Osteoblast (primary cell): Measurements from ENCODE around the gene RAD51B. TPM values are rescaled to one million over a fixed set of nuclear protein-coding genes. Genes with fewer than 3 reads are reported as not detected.

Experiments
- DNase-seq: peaks from one replicate; pipeline ENCODE4 v3.0.0; 2011; ENCODE audit warnings: low spot score, mixed read lengths; ENCODE audit not compliant: insufficient read length; ENCODE audit errors: missing footprints
- H2AFZ ChIP-seq: 2 replicates; pipeline ENCODE4 v1.6.0; 2011; ENCODE audit warnings: mild to moderate bottlenecking, low read length
- H3K27ac ChIP-seq: 2 replicates; pipeline ENCODE4 v1.5.1; 2011; ENCODE audit warnings: mild to moderate bottlenecking, low read depth, low read length, moderate library complexity
- H3K27me3 ChIP-seq: 2 replicates; pipeline ENCODE4 v1.6.0; 2012; ENCODE audit warnings: mild to moderate bottlenecking, control low read depth, inconsistent platforms, low read length, moderate library complexity; ENCODE audit not compliant: insufficient read depth
- H3K36me3 ChIP-seq: 2 replicates; pipeline ENCODE4 v1.5.1; 2011; ENCODE audit warnings: mild to moderate bottlenecking, low read length, control low read depth, moderate library complexity; ENCODE audit not compliant: insufficient read depth
- H3K4me1 ChIP-seq: 2 replicates; pipeline ENCODE4 v1.5.1; 2011; ENCODE audit warnings: mild to moderate bottlenecking, low read length, control low read depth, moderate library complexity; ENCODE audit not compliant: insufficient read depth
- H3K4me2 ChIP-seq: 2 replicates; pipeline ENCODE4 v1.6.0; 2011; ENCODE audit warnings: mild to moderate bottlenecking, low read length; ENCODE audit not compliant: insufficient read depth
- H3K4me3 ChIP-seq: fragments of 200-600 bp; sonication (generic); 3 replicates; pipeline ENCODE4 v1.5.1; 2012; ENCODE audit warnings: mild to moderate bottlenecking, low read length, inconsistent platforms; ENCODE audit not compliant: insufficient read depth
- H3K79me2 ChIP-seq: 2 replicates; pipeline ENCODE4 v1.6.0; 2012; ENCODE audit warnings: mild to moderate bottlenecking, low read length, control low read depth, inconsistent platforms; ENCODE audit not compliant: insufficient read depth
- H3K9me3 ChIP-seq: 2 replicates; pipeline ENCODE4 v1.5.1; 2011; ENCODE audit warnings: low read depth, low read length, control low read depth
- H4K20me1 ChIP-seq: 2 replicates; pipeline ENCODE4 v1.6.0; 2012; ENCODE audit warnings: mild to moderate bottlenecking, low read length, control low read depth; ENCODE audit not compliant: insufficient read depth
- CTCF ChIP-seq: IDR thresholded peaks from 2 replicates; pipeline ENCODE4 v1.5.1; 2011; ENCODE audit warnings: mild to moderate bottlenecking, low read depth, low read length, moderate library complexity; ENCODE audit errors: extremely low read depth
- total RNA-seq: library from RNA; depleted of rRNA; stranded (reverse); fragments of >200 nt; gene quantifications from 2 replicates; pipeline ENCODE4 v1.2.3, GENCODE V29; 2012

The RAD51B gene
- total RNA-seq, 1 donor, result 13.8 TPM

- Histone ChIP-seq H4K20me1 (no peaks in the 10 kb centered on the region), H3K79me2 (no peaks in the 10 kb centered on the region), H3K4me2 (no peak overlapping the region), H2AFZ (no peak overlapping the region), H3K4me3 (no peak overlapping the region), H3K4me1 (peaks cover 23% of the 10 kb centered on the region), H3K36me3 (no peaks in the 10 kb centered on the region), H3K27me3 (no peaks in the 10 kb centered on the region), H3K9me3 (no peaks in the 10 kb centered on the region), H3K27ac (no peak overlapping the region)
- no peak for TF ChIP-seq CTCF
- DNase-seq, result peak; percentile 9
Observed at GRCh38 chr14:68571928-68572525, 752.4 kb downstream of the RAD51B start.

- peaks cover 34% of the 10 kb centered on the region for H3K4me1 ChIP-seq
- no peaks in the 10 kb centered on the region for H4K20me1 ChIP-seq
- H3K79me2 ChIP-seq, result no peaks in the 10 kb centered on the region
- H3K27ac ChIP-seq, result no peak overlapping the region
- no peak overlapping the region for H2AFZ ChIP-seq
- no peak overlapping the region for H3K4me2 ChIP-seq
- H3K36me3 ChIP-seq, result no peaks in the 10 kb centered on the region
- no peaks in the 10 kb centered on the region for H3K27me3 ChIP-seq
- no peak for TF ChIP-seq CTCF
- peak; percentile 13 for DNase-seq
- no peaks in the 10 kb centered on the region for H3K9me3 ChIP-seq
- no peak overlapping the region for H3K4me3 ChIP-seq
Observed at GRCh38 chr14:68573126-68573525, 753.5 kb downstream of the RAD51B start.

- Histone ChIP-seq H3K36me3 (no peaks in the 10 kb centered on the region), H3K27ac (no peak overlapping the region), H3K27me3 (no peaks in the 10 kb centered on the region), H3K4me2 (no peak overlapping the region), H3K9me3 (no peaks in the 10 kb centered on the region), H3K4me1 (peaks cover 40% of the 10 kb centered on the region), H2AFZ (no peak overlapping the region), H3K4me3 (no peak overlapping the region), H4K20me1 (no peaks in the 10 kb centered on the region), H3K79me2 (no peaks in the 10 kb centered on the region)
- no peak for TF ChIP-seq CTCF
- DNase-seq, result no peak
Observed at GRCh38 chr14:68573722-68574121, 754.1 kb downstream of the RAD51B start.

GRCh38 chr14:68574461-68574860, 754.9 kb downstream of the RAD51B start:
- Histone ChIP-seq H3K4me3 (no peak overlapping the region), H3K27ac (no peak overlapping the region), H3K4me1 (peaks cover 40% of the 10 kb centered on the region), H3K79me2 (no peaks in the 10 kb centered on the region), H3K4me2 (no peak overlapping the region), H4K20me1 (no peaks in the 10 kb centered on the region), H3K9me3 (no peaks in the 10 kb centered on the region), H2AFZ (no peak overlapping the region), H3K27me3 (no peaks in the 10 kb centered on the region), H3K36me3 (no peaks in the 10 kb centered on the region)
- no peak for TF ChIP-seq CTCF
- DNase-seq, result peak; percentile 21
